Neural cell (in vitro differentiated cells): ENCODE results near the gene GPR146.

Experiments
- CTCF ChIP-seq: fragments of 450-650 bp; IDR thresholded peaks from 2 replicates; pipeline ENCODE4 v1.5.1; 2014; ENCODE audit warnings: antibody characterized with exemption, mild to moderate bottlenecking, moderate library complexity; ENCODE audit not compliant: poor library complexity, severe bottlenecking
- EZH2 ChIP-seq: fragments of 200-600, 300-800 bp; shearing (Covaris generic), sonication (generic); IDR thresholded peaks from 2 replicates; pipeline ENCODE4 v1.6.1; 2014; ENCODE audit warnings: antibody characterized with exemption, low read length, borderline replicate concordance, mild to moderate bottlenecking; ENCODE audit not compliant: insufficient read depth, poor library complexity, severe bottlenecking
- MXI1 ChIP-seq: fragments of 450-650 bp; conservative IDR thresholded peaks from 2 replicates; pipeline ENCODE4 v1.6.1; 2014; ENCODE audit warnings: antibody characterized with exemption, mild to moderate bottlenecking; ENCODE audit not compliant: poor library complexity, severe bottlenecking
- RAD21 ChIP-seq: fragments of 450-650 bp; conservative IDR thresholded peaks from 2 replicates; pipeline ENCODE4 v1.6.1; 2014; ENCODE audit warnings: antibody characterized with exemption, mild to moderate bottlenecking, moderate library complexity

GRCh38 chr7:1030444-1031070 is 13.8 kb upstream of the GPR146 start:
- TF ChIP-seq CTCF (no peak), EZH2 (no peak), RAD21 (no peak), MXI1 (no peak)
